Measurements from ENCODE around the gene CHADL.

The CHADL gene

DNA sequence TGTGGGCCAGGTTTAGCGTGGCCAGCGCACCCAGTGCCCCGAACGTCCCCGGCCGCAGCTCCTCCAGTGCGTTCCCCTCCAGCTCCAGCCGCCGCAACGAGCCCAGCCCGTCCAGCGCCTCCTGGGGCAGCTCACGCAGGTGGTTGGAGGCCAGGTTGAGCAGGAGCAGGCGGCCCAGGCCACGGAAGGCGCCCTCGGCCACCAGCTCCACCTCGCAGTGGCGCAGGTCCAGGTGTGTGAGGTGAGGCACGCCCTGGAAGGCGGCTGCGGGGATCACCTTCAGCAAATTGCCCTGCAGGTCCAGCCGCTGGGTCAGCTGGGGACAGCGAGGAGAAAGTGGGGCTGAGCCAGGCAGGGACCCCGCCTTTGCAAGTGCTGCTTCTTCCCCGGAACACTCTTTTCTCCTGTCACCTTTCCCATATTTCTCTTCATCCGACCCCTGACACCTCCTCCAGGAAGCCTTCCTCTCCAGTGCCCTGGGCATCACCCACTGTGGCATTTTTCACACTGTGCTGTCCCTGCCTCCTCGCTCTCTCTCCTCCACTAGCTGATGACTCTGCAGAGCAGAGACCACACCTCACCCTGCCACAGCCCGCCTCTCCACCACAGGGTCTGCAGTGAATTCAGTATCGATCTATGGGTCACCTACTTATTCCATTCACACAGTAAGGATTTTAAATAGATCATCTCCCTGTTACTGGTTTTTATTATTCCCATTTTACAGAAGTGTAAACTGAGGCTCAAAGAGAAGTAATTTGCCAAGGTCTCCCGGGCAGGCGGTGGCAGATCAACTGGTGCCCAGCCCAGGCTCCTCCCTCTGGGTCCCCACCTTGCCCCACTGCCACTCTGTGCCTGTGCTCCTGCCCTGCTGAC, 1.9 kb downstream of the CHADL start:
- H3K36me3 ChIP-seq (ENCODE audit: control insufficient read depth, insufficient read depth, low read length, severe bottlenecking): no peaks in the 10 kb centered on the region
- peaks cover 9% of the 10 kb centered on the region for H3K27me3 ChIP-seq (replicated peaks; ENCODE audit: control insufficient read depth, insufficient read depth, low read length)
- H3K9ac ChIP-seq (ENCODE audit: low read length): peak overlapping the region; percentile 58
- H3K4me3 ChIP-seq (ENCODE audit: low read length): no peak overlapping the region
- H3K4me1 ChIP-seq (ENCODE audit: control insufficient read depth, insufficient read depth, low read length): peaks cover 3% of the 10 kb centered on the region
- H3K9me3 ChIP-seq (ENCODE audit: control insufficient read depth, low read length): no peaks in the 10 kb centered on the region
- DNase-seq (ENCODE audit: low read depth): no peak

DNA sequence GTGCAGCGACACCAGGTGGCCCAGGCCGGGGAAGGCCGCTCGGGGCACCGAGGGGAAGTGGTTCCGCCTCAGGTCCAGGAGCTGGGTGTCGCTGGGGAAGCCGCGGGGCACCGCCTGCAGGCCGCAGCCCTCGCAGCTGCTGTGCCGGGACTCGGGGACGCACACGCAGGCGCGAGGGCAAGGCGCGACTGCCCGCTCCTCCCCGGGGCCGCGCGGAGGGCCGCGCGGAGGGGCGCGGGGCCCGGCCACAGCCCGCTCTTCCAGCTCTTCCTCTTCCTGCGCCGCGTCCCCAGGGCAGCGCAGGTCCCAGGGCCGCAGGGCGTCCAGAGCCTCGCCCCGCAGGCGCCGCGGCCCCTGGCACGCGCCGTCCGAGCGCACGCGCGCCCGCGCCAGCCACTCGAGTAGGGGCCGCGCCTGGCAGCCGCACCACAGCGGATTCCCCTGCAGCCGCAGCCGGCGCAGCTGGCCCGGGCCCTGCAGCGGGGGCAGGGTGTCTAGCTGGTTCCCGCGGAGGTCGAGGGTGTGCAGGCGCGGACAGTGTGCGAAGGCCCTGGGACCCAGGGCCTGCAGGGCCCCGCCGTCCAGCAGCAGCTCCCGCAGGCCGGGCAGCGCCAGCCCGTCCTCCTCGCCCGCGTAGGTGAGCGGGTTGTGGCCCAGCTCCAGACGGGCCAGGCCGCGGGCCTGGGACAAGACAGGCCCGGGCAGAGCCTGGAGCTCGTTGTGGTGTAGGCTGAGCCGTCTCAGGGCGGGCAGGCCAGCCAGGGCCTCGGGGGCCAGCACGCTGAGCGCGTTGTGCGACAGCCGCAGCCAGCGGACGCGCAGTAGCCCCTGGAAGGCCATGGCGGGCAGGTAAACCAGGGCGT, 2.8 kb downstream of the CHADL start:
- peaks cover 3% of the 10 kb centered on the region for H3K4me1 ChIP-seq (ENCODE audit: control insufficient read depth, insufficient read depth, low read length)
- no peaks in the 10 kb centered on the region for H3K9me3 ChIP-seq (ENCODE audit: control insufficient read depth, low read length)
- no peaks in the 10 kb centered on the region for H3K36me3 ChIP-seq (ENCODE audit: control insufficient read depth, insufficient read depth, low read length, severe bottlenecking)
- peak overlapping the region; percentile 58 for H3K9ac ChIP-seq (ENCODE audit: low read length)
- peak; percentile 40 for DNase-seq (ENCODE audit: low read depth)
- H3K4me3 ChIP-seq (ENCODE audit: low read length): peak overlapping the region; percentile 62
- H3K27me3 ChIP-seq (replicated peaks; ENCODE audit: control insufficient read depth, insufficient read depth, low read length): peaks cover 9% of the 10 kb centered on the region

DNA sequence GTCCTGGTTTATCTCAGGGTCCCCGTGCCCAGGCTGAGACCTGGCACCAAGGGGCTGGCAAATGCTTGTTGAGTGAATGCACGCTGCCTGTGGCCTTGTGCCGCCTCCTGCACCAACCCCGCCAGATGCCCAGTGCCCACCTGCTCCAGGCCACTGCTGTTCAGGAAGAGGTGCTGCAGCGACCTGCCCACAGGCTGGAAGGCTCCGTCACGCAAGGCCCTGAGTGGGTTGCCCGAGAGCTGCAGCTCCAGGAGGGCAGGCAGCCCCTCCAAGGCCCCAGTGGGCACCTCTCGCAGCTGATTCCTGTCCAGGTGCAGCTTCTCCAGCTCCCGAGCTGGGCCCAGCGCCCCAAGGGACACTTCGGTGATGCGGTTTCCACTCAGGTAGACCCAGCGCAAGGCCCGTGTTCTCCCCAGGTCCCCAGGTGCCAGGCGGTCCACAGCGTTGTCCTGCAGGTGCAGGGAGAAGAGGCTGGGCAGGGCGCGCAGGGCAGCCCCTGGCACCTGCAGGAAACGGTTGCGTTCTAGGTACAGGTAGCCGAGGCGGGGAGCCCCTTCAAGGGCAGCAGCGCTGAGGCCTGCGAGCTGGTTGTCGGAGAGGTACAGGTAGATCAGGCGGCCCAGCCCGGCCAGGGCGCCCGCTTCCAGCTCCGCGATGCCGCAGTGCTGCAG, 3.6 kb downstream of the CHADL start:
- no peak for DNase-seq (ENCODE audit: low read depth)
- no peaks in the 10 kb centered on the region for H3K9me3 ChIP-seq (ENCODE audit: control insufficient read depth, low read length)
- peaks cover 9% of the 10 kb centered on the region for H3K27me3 ChIP-seq (replicated peaks; ENCODE audit: control insufficient read depth, insufficient read depth, low read length)
- H3K4me3 ChIP-seq (ENCODE audit: low read length): peak overlapping the region; percentile 62
- H3K36me3 ChIP-seq (ENCODE audit: control insufficient read depth, insufficient read depth, low read length, severe bottlenecking): no peaks in the 10 kb centered on the region
- peak overlapping the region; percentile 58 for H3K9ac ChIP-seq (ENCODE audit: low read length)
- peaks cover 3% of the 10 kb centered on the region for H3K4me1 ChIP-seq (ENCODE audit: control insufficient read depth, insufficient read depth, low read length)

DNA sequence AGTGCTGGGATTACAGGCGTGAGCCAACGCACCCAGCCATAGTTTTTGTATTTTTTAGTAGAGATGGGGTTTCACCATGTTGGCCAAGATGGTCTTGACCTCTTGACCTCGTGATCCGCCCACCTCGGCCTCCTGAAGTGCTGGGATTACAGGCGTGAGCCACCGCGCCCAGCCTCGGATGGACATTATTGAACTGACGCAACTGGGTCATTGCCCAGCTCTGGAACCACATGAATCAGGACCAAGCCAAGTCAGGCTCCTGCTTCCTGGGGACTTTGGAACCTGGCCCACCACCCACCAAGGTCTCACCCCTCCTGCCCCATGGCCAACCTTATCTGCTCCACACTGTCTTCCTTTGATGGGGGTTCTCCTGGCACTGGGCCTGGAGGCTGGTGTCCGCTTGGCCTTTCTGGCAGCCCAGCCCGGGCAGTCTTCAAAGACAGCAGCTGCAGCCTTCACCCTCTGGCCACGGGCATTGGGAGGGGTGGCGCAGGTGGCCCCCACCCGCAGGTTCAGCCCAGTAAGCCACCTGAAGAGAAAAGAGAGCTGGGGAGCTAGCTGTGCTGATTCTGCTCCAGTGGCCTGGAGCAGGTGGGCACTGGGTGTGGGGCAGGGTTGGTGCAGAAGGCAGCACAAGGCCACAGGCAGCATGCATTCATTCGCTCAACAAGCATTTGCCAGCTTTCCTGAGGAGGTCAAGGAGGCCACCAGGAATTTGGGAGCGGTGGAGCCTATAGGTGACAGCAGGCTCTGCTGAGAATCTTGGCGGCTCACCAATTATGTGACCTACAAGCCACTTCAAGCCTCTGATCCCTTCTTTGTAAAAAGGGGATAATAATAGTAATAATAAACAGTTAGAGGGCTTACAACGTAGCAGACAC, 5.7 kb downstream of the CHADL start:
- H3K36me3 ChIP-seq (ENCODE audit: control insufficient read depth, insufficient read depth, low read length, severe bottlenecking): peaks cover 6% of the 10 kb centered on the region
- peaks cover 3% of the 10 kb centered on the region for H3K4me1 ChIP-seq (ENCODE audit: control insufficient read depth, insufficient read depth, low read length)
- H3K9me3 ChIP-seq (ENCODE audit: control insufficient read depth, low read length): no peaks in the 10 kb centered on the region
- no peak overlapping the region for H3K9ac ChIP-seq (ENCODE audit: low read length)
- H3K4me3 ChIP-seq (ENCODE audit: low read length): no peak overlapping the region
- DNase-seq (ENCODE audit: low read depth): no peak
- H3K27me3 ChIP-seq (replicated peaks; ENCODE audit: control insufficient read depth, insufficient read depth, low read length): peaks cover 9% of the 10 kb centered on the region

DNA sequence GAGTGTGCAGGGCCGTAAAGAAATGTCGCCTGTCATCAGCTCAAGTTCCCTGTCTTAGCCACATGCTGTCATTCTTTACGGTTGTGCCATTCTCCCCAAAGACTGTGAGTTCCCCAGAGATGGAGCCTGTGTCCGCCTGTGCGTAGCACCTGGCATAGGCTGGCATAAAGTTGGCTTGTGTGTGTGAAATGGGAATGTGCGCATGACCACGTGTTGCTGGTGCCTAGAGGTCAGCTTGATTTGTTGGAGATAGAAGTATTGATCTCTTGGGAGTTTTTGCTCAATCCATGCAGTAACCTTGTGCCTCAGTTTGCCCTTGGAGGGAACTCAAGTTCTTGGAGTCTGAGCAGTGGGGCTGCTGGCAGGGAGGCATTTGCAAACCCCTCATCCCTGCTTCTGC, 9.4 kb downstream of the CHADL start:
- Histone ChIP-seq H3K36me3 (ENCODE audit: control insufficient read depth, insufficient read depth, low read length, severe bottlenecking) (peaks cover 25% of the 10 kb centered on the region), H3K9me3 (ENCODE audit: control insufficient read depth, low read length) (no peaks in the 10 kb centered on the region), H3K9ac (ENCODE audit: low read length) (no peak overlapping the region), H3K4me1 (ENCODE audit: control insufficient read depth, insufficient read depth, low read length) (no peaks in the 10 kb centered on the region), H3K4me3 (ENCODE audit: low read length) (no peak overlapping the region), H3K27me3 (replicated peaks; ENCODE audit: control insufficient read depth, insufficient read depth, low read length) (no peaks in the 10 kb centered on the region)
- no peak for DNase-seq (ENCODE audit: low read depth)

DNA sequence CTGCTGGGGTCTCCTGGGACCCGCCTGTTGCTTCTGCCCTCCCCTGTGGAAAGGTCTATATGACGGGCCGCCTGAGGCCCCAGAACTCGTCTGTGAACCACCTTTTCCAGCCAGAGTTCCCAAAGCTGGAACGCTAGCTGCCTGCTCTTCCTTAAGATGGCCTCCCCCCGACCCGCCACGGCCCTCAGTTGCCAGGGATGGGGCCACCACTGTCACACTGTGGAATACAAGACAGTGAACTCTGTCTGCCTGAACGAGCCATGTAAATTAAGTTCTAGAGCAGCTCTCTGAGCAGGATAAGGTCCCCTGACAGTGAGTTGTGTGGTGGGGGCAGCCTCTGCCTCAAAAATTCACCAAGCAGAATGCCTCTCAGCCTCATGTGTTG, 10.3 kb downstream of the CHADL start:
- Histone ChIP-seq H3K36me3 (ENCODE audit: control insufficient read depth, insufficient read depth, low read length, severe bottlenecking) (peaks cover 34% of the 10 kb centered on the region), H3K4me1 (ENCODE audit: control insufficient read depth, insufficient read depth, low read length) (no peaks in the 10 kb centered on the region), H3K27me3 (replicated peaks; ENCODE audit: control insufficient read depth, insufficient read depth, low read length) (no peaks in the 10 kb centered on the region), H3K9ac (ENCODE audit: low read length) (no peak overlapping the region), H3K4me3 (ENCODE audit: low read length) (no peak overlapping the region), H3K9me3 (ENCODE audit: control insufficient read depth, low read length) (no peaks in the 10 kb centered on the region)
- DNase-seq (ENCODE audit: low read depth): no peak

DNA sequence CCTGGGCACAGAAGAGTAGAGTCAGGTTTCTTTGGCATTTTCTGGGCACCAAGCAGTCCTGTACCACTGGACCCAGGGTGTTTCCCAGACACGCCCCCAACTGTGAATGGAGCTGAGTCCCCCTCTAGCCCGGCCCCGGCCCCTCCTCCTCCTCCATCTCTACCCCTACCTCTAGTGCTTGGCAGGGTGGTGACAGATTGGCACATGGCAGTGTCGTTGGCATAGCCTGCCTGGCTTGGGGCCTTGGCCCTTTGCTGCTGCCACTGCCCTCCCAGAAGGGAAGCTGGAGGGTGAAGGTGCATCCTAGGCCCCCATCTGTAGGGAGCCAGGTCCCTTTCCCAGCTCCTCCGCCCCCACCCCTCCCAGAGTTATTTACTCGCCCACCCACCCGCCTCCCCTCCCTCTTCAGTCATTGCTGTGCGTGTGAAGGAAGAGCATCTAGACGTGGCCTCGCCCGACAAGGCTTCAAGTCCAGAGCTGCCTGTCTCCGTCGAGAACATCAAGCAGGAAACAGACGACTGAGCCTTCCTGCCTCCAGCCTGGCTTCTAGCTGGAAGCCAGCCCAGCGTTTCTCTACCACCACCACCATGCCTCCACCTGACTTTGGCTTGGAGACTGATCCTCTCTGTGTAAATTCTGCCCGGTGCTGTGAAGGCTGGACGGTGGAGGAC, 10.9 kb downstream of the CHADL start:
- no peak for DNase-seq (ENCODE audit: low read depth)
- Histone ChIP-seq H3K4me3 (ENCODE audit: low read length) (no peak overlapping the region), H3K9ac (ENCODE audit: low read length) (no peak overlapping the region), H3K27me3 (replicated peaks; ENCODE audit: control insufficient read depth, insufficient read depth, low read length) (no peaks in the 10 kb centered on the region), H3K9me3 (ENCODE audit: control insufficient read depth, low read length) (no peaks in the 10 kb centered on the region), H3K36me3 (ENCODE audit: control insufficient read depth, insufficient read depth, low read length, severe bottlenecking) (peaks cover 39% of the 10 kb centered on the region), H3K4me1 (ENCODE audit: control insufficient read depth, insufficient read depth, low read length) (no peaks in the 10 kb centered on the region)

DNA sequence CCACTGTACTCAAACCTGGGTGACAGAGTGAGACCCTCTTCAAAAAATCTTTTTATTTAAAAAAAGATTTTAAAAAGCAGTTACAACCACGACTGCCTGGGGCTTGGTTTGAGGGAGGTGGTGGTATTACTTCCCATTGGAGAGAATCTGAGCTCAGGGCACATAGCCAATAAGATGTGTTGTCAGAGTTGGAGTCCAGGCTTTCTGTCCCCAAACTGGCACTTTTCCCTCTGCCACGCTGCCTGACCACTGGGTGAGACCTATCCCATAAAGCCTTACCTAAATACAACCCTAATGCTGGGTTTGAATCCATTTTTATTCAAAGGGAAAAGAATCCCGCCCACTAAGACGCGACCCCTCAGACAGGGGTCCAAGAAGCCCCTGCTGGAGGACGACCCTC, 11.5 kb downstream of the CHADL start:
- Histone ChIP-seq H3K36me3 (ENCODE audit: control insufficient read depth, insufficient read depth, low read length, severe bottlenecking) (peaks cover 46% of the 10 kb centered on the region), H3K4me3 (ENCODE audit: low read length) (no peak overlapping the region), H3K27me3 (replicated peaks; ENCODE audit: control insufficient read depth, insufficient read depth, low read length) (no peaks in the 10 kb centered on the region), H3K4me1 (ENCODE audit: control insufficient read depth, insufficient read depth, low read length) (no peaks in the 10 kb centered on the region), H3K9ac (ENCODE audit: low read length) (no peak overlapping the region), H3K9me3 (ENCODE audit: control insufficient read depth, low read length) (no peaks in the 10 kb centered on the region)
- no peak for DNase-seq (ENCODE audit: low read depth)

DNA sequence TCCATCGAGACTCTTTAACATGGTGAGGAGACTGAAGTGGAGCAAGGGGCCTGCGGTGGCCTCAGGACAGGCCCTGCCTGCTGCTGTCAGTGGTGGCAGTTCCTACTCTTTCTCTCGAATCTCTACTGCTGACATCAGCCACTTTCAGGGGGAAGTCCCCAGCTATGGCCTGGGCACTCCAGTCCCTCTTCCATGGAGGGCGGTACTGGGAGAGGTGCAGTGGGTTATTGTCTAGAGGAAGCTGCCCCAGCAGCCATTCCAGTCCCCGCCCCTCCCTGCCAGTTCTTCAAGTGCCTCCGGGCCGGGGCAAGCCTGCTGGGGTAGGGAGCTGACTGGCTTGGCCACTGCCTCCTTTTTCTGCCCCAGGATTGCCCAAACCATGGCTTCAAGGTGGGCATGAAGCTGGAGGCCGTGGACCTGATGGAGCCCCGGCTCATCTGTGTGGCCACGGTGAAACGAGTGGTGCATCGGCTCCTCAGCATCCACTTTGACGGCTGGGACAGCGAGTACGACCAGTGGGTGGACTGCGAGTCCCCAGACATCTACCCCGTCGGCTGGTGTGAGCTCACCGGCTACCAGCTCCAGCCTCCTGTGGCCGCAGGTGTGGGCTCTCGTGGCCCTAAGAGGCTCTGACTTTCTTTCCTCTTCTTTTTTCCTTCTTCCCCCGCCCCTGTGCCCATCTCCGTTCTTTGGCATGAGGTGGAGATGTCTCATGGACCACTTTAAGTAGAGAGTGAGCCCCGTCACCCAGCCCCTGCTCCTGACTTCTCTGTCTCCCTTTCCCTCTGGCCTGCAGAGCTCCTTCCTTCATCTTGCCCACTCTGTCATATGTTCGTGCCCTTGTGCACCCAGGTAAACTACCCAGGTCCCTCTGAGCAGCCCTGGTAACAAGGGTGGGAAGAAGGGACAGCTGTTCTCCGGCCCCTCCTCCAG, 13.7 kb downstream of the CHADL start:
- Histone ChIP-seq H3K27me3 (replicated peaks; ENCODE audit: control insufficient read depth, insufficient read depth, low read length) (no peaks in the 10 kb centered on the region), H3K4me1 (ENCODE audit: control insufficient read depth, insufficient read depth, low read length) (peaks cover 4% of the 10 kb centered on the region), H3K36me3 (ENCODE audit: control insufficient read depth, insufficient read depth, low read length, severe bottlenecking) (peaks cover 55% of the 10 kb centered on the region), H3K9me3 (ENCODE audit: control insufficient read depth, low read length) (no peaks in the 10 kb centered on the region), H3K9ac (ENCODE audit: low read length) (no peak overlapping the region), H3K4me3 (ENCODE audit: low read length) (no peak overlapping the region)
- DNase-seq (ENCODE audit: low read depth): no peak
